ENCODE results near the gene RFX2.

GRCh38 chr19:5968431-5969373 lies 141.6 kb downstream of the RFX2 start:
- TF ChIP-seq ZFP30 (CRISPR knock-in tag; IDR thresholded peaks at IDR 0.05), result no peak
- TF ChIP-seq PATZ1 (CRISPR knock-in tag; IDR thresholded peaks at IDR 0.05; ENCODE audit: borderline replicate concordance), result no peak
- no peak for TF ChIP-seq BACH2 (CRISPR knock-in tag; IDR thresholded peaks at IDR 0.05; ENCODE audit: borderline replicate concordance)
- no peak for TF ChIP-seq ZNF565 (CRISPR knock-in tag; conservative IDR thresholded peaks at IDR 0.05; ENCODE audit: low read depth)
- no peak for TF ChIP-seq ZNF70 (CRISPR knock-in tag; IDR thresholded peaks at IDR 0.05)
- TF ChIP-seq ZNF8 (CRISPR knock-in tag; IDR thresholded peaks at IDR 0.05), result no peak
- TF ChIP-seq ZFP3 (CRISPR knock-in tag; IDR thresholded peaks at IDR 0.05), result no peak
- TF ChIP-seq GLIS3 (CRISPR knock-in tag; IDR thresholded peaks at IDR 0.05), result no peak
